ENCODE measurements around the gene TK2.

DNA sequence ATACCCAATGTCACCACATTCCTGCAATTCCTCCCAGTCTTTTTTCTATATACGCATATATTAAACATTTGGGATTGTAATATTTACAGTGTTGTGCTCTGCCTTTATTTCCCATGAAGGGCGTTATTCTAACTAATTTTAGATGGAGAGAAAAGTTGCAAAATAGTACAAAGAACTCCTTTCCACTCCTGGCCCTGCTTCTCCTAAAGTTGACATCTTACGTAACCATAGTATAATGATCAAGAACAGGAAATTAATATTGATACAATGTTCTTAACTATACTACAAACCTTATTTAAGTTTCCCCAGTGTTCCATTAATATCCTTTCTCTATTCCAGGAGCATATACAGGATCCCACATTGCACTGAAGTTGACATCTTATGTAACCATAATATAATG is 46.3 kb downstream of the TK2 start:
- TF ChIP-seq, protein P1, sequence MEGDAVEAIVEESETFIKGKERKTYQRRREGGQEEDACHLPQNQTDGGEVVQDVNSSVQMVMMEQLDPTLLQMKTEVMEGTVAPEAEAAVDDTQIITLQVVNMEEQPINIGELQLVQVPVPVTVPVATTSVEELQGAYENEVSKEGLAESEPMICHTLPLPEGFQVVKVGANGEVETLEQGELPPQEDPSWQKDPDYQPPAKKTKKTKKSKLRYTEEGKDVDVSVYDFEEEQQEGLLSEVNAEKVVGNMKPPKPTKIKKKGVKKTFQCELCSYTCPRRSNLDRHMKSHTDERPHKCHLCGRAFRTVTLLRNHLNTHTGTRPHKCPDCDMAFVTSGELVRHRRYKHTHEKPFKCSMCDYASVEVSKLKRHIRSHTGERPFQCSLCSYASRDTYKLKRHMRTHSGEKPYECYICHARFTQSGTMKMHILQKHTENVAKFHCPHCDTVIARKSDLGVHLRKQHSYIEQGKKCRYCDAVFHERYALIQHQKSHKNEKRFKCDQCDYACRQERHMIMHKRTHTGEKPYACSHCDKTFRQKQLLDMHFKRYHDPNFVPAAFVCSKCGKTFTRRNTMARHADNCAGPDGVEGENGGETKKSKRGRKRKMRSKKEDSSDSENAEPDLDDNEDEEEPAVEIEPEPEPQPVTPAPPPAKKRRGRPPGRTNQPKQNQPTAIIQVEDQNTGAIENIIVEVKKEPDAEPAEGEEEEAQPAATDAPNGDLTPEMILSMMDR (IDR thresholded peaks at IDR 0.05; ENCODE audit: low read depth, low read length): no peak
- TF ChIP-seq POLR2A (IDR thresholded peaks at IDR 0.05; ENCODE audit: extremely low read depth, insufficient read length) (no peak), MYC (IDR thresholded peaks at IDR 0.05; ENCODE audit: low read depth, low read length) (no peak)
- TF ChIP-seq, protein P2, sequence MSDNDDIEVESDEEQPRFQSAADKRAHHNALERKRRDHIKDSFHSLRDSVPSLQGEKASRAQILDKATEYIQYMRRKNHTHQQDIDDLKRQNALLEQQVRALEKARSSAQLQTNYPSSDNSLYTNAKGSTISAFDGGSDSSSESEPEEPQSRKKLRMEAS (IDR thresholded peaks at IDR 0.05; ENCODE audit: low read depth, low read length): no peak

Measured in NB4 (cell line).